ENCODE measurements around the gene JPH4. TPM values are rescaled to one million over a fixed set of nuclear protein-coding genes. Genes with fewer than 3 reads are reported as not detected.

The JPH4 gene
- total and polyA plus RNA-seq, 12 donors, result 0.42 to 35.8 (median 4.7) TPM

DNA sequence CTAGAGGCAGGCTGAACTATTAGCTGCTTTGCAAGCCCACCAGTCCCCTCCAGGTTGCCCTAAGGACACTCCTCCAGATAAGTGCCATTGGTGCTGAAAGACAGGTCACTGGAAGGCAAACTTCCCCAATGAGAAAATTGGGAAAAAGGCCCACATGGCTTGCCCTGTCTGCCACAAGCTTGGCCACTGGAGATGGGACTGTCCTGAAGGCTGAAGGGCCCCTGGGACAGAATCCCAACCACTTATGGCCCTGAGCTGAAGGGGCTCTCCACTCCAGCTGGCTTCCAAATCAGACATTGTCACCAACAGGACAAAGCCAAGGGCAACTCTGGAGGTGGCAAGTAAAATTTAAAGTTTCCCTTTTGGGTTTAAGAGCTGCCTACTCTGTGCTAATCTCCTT, 45.4 kb upstream of the JPH4 start:
- H3K36me3 ChIP-seq (replicated peaks in 1 of 2), result no peaks in the 10 kb centered on the region
- H3K4me1 ChIP-seq (replicated peaks in 1 of 2), result no peaks in the 10 kb centered on the region
- peak in 1 of 7 donors; percentile 10 for DNase-seq
- no peaks in the 10 kb centered on the region for H3K9me3 ChIP-seq (replicated peaks in 1 of 3)
- H3K27ac ChIP-seq, result no peak overlapping the region
- no peak overlapping the region for H3K4me3 ChIP-seq
- no peak for TF ChIP-seq POLR2A (IDR thresholded peaks at IDR 0.05)
- TF ChIP-seq, protein P1, sequence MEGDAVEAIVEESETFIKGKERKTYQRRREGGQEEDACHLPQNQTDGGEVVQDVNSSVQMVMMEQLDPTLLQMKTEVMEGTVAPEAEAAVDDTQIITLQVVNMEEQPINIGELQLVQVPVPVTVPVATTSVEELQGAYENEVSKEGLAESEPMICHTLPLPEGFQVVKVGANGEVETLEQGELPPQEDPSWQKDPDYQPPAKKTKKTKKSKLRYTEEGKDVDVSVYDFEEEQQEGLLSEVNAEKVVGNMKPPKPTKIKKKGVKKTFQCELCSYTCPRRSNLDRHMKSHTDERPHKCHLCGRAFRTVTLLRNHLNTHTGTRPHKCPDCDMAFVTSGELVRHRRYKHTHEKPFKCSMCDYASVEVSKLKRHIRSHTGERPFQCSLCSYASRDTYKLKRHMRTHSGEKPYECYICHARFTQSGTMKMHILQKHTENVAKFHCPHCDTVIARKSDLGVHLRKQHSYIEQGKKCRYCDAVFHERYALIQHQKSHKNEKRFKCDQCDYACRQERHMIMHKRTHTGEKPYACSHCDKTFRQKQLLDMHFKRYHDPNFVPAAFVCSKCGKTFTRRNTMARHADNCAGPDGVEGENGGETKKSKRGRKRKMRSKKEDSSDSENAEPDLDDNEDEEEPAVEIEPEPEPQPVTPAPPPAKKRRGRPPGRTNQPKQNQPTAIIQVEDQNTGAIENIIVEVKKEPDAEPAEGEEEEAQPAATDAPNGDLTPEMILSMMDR (IDR thresholded peaks at IDR 0.05), result no peak
- no peaks in the 10 kb centered on the region for H3K27me3 ChIP-seq
- intact Hi-C loops (cut with DNase I), result no loop called here

DNA sequence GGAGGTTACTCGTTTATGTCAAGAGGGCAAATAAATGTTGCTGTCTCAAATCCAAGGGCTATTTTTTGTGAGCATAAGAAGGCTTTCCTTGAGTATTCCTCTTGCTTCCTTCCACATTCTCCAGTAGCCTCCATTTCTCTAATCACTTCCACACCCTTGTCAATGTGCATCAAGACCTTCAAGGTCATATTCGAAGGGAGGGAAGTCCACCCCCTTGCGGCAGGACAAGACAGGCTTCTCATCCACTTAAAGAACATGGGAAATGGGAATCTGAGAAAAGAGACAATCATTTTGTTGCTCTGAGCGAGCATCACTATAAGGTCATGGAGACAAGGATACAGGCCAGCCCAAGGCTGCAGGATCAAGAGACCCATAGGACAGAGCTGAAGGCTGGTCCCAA, 44.4 kb upstream of the JPH4 start:
- H3K27ac ChIP-seq, result no peak overlapping the region
- intact Hi-C loops (cut with DNase I), result no loop called here
- TF ChIP-seq, protein P1 (IDR thresholded peaks at IDR 0.05), result no peak
- TF ChIP-seq POLR2A (IDR thresholded peaks at IDR 0.05), result no peak
- H3K27me3 ChIP-seq, result no peaks in the 10 kb centered on the region
- H3K4me3 ChIP-seq, result no peak overlapping the region
- no peaks in the 10 kb centered on the region for H3K9me3 ChIP-seq (replicated peaks in 1 of 3)
- H3K36me3 ChIP-seq (replicated peaks in 1 of 2), result no peaks in the 10 kb centered on the region
- WGBS, 4 donors, result 66 to 80% (median 78%) methylated on average over 4 of the region's 4 CpGs
- no peaks in the 10 kb centered on the region for H3K4me1 ChIP-seq (replicated peaks in 1 of 2)
- peak in 1 of 7 donors; percentile 13 for DNase-seq

DNA sequence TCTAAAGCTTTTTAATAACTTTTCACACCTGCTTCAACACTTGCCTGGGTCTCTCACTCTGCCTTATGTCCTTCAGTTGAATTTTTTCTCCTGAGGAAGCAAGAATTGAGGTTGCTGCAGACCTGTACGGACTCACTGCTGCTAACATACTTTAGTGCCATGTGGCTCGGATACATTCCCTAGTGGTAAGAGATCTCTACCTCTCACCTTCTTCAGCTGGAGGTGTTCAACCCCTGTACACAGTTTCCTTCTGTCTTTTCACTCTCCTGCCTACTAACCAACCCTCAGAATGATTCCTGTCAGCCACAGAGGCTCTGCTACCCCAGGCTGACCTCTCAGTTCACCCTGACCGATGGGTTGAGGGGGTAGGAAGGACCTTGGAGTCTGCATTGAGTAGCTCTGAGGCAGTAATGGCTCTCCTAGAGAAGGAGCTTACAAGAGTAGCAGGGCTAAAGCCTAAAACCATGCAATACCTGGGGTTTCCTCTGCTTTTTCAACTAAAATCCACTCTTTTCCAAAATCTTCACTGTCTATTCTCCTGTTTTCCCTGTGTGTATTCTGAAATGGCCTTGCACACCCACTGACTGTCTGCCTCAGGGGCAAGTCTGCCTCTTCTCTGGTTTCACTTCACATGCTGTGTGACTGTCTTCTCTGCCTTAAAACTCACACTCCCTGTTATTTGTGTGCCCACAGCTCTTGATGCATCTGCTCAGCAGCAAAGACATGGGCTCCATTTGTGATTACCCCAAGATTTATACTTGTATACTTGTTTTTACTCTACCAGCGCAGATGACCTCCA, 43.5 kb upstream of the JPH4 start:
- 74 to 81% (median 76%) methylated on average over 4 of the region's 4 CpGs for WGBS, 4 donors

DNA sequence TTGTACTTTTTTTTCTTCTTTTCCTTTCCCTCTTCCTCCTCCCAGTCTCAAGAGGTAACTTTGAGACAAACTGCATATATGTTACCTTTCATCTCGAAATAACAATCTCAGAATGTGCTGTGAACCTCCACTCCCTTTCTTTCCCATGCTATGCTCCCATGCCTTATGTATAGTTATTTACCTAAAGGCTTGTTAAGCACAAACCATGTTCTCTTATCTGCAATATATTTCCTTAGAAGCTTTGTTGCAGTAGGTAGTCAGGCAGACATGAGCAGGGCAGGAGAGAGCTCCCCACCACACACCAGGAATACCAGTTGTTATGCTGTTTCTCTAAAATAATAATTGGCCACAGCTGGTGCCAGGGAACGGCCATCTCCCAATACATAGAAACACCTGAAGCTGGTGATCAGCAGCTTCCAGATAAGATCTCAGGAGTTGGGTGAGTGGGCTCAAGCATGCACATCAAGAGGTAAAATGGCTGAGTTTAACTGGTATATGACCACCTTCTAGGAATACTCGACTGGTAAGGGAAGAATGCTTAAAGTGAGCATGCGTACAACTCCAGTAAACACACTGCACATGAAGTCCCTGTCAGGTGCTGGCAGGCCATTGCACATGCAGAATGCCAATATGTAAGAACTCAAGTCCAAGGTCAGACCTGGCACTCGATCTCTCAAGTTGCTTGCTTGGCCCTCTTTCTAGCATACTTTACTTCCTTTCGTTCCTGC, 42.8 kb upstream of the JPH4 start:
- DNase-seq, result no peak
- Histone ChIP-seq H3K36me3 (replicated peaks in 1 of 2) (no peaks in the 10 kb centered on the region), H3K4me1 (replicated peaks in 1 of 2) (no peaks in the 10 kb centered on the region), H3K27ac (no peak overlapping the region), H3K27me3 (no peaks in the 10 kb centered on the region), H3K4me3 (no peak overlapping the region), H3K9me3 (replicated peaks in 1 of 3) (no peaks in the 10 kb centered on the region)
- intact Hi-C loops (cut with DNase I), result no loop called here
- no peak for TF ChIP-seq POLR2A (IDR thresholded peaks at IDR 0.05)
- TF ChIP-seq, protein P1 (IDR thresholded peaks at IDR 0.05), result no peak
- WGBS, 4 donors, result 57 to 59% (median 58%) methylated on average over 6 of the region's 6 CpGs

More for the DNA sequence above, 43.5 kb upstream of the JPH4 start:
- no peaks in the 10 kb centered on the region for H3K36me3 ChIP-seq (replicated peaks in 1 of 2)
- intact Hi-C loops (cut with DNase I), result no loop called here
- no peak for TF ChIP-seq POLR2A (IDR thresholded peaks at IDR 0.05)
- TF ChIP-seq, protein P1 (IDR thresholded peaks at IDR 0.05), result no peak
- no peak overlapping the region for H3K27ac ChIP-seq
- H3K4me3 ChIP-seq, result no peak overlapping the region
- no peak for DNase-seq
- H3K4me1 ChIP-seq (replicated peaks in 1 of 2), result no peaks in the 10 kb centered on the region
- H3K27me3 ChIP-seq, result no peaks in the 10 kb centered on the region
- H3K9me3 ChIP-seq (replicated peaks in 1 of 3), result no peaks in the 10 kb centered on the region
